PC-3 (cell line): ENCODE data around the gene PPP2R1B. TPM values are rescaled to one million over a fixed set of nuclear protein-coding genes. Genes with fewer than 3 reads are reported as not detected.

ENCODE experiments used
- ATAC-seq: fragments of 200-7000 bp; cut with Tn5 transposase; 2 replicates; pipeline ENCODE4 v1.9.1; 2020; ENCODE audit warnings: mild to moderate bottlenecking, moderate library complexity
- BruUV-seq: library from RNA; stranded (reverse); fragments of 400-500 nt; replicated peaks from 2 replicates; lab custom pipeline; 2021; lab: Mats Ljungman, UMichigan
- CTCF ChIA-PET: fragments of 300-600 bp; sonication (Branson Sonifier 250); formaldehyde crosslinking; loops from one replicate; lab custom pipeline; 2022; ENCODE audit warnings: antibody characterized with exemption; lab: Charles Lee
- POLR2A ChIA-PET: fragments of 300-600 bp; sonication (Branson Sonifier 250); formaldehyde crosslinking; loops from one replicate; lab custom pipeline; 2022; ENCODE audit warnings: antibody characterized with exemption; ENCODE audit not compliant: unreplicated experiment; lab: Charles Lee
- DNase-seq: peaks from one replicate; pipeline ENCODE4 v3.0.0-alpha.2; 2015
- H2AFZ ChIP-seq: fragments of 300-600 bp; sonication (generic); 2 replicates; pipeline ENCODE4 v1.6.0; 2016; ENCODE audit warnings: antibody characterized with exemption, low read length
- H3F3A ChIP-seq: fragments of 300-600 bp; sonication (generic); one replicate; pipeline ENCODE4 v1.6.0; 2017; ENCODE audit warnings: antibody characterized with exemption, low read length, control low read depth, mild to moderate bottlenecking; ENCODE audit not compliant: unreplicated experiment
- H3K27ac ChIP-seq: fragments of 300-600 bp; sonication (generic); 2 replicates; pipeline ENCODE4 v1.5.1; 2016; ENCODE audit warnings: mild to moderate bottlenecking, low read length
- H3K27me3 ChIP-seq: fragments of 300-600 bp; sonication (generic); 2 replicates; pipeline ENCODE4 v1.6.1; 2016; ENCODE audit warnings: low read length, mixed read lengths
- H3K36me3 ChIP-seq: fragments of 300-600 bp; sonication (generic); 2 replicates; pipeline ENCODE4 v1.6.1; 2016; ENCODE audit warnings: low read depth, mixed run types, low read length, mixed read lengths
- H3K4me1 ChIP-seq: fragments of 300-600 bp; sonication (generic); 2 replicates; pipeline ENCODE4 v1.5.1; 2016; ENCODE audit warnings: low read length; ENCODE audit not compliant: insufficient read depth
- H3K4me2 ChIP-seq: fragments of 300-600 bp; sonication (generic); 2 replicates; pipeline ENCODE4 v1.6.0; 2016; ENCODE audit warnings: low read length
- H3K4me3 ChIP-seq: fragments of 300-600 bp; sonication (generic); 2 replicates; pipeline ENCODE4 v1.5.1; 2016; ENCODE audit warnings: mild to moderate bottlenecking, low read length, mixed read lengths
- H3K79me2 ChIP-seq: fragments of 300-600 bp; sonication (generic); 2 replicates; pipeline ENCODE4 v1.6.1; 2017; ENCODE audit warnings: low read length, mixed read lengths
- H3K9ac ChIP-seq: fragments of 300-600 bp; sonication (generic); 2 replicates; pipeline ENCODE4 v1.6.0; 2016; ENCODE audit warnings: mild to moderate bottlenecking, low read length
- H3K9me2 ChIP-seq: fragments of 300-600 bp; sonication (generic); replicated peaks from 2 replicates; pipeline ENCODE4 v1.6.1; 2016; ENCODE audit warnings: mixed run types, low read length, mixed read lengths
- H3K9me3 ChIP-seq: fragments of 300-600 bp; sonication (generic); 2 replicates; pipeline ENCODE4 v1.6.1; 2016; ENCODE audit warnings: low read length, mixed read lengths
- H4K20me1 ChIP-seq: fragments of 300-600 bp; sonication (generic); 2 replicates; pipeline ENCODE4 v1.6.1; 2016; ENCODE audit warnings: low read length, mixed read lengths
- EZH2 ChIP-seq: fragments of 300-600 bp; sonication (generic); IDR thresholded peaks from one replicate; pipeline ENCODE4 v1.6.1; 2017; ENCODE audit warnings: antibody characterized with exemption, mild to moderate bottlenecking, low read length; ENCODE audit not compliant: unreplicated experiment
- EZH2phosphoT487 ChIP-seq: fragments of 300-600 bp; sonication (generic); IDR thresholded peaks from 2 replicates; pipeline ENCODE4 v1.6.1; 2018; ENCODE audit warnings: mild to moderate bottlenecking, antibody characterized with exemption, low read length, borderline replicate concordance
- intact Hi-C: fragments of 100-400 bp; cut with micrococcal nuclease; formaldehyde crosslinking; loops from 2 replicates; pipeline ENCODE4 v1.9.0; 2023
- total RNA-seq: library from RNA; depleted of rRNA; stranded (reverse); fragments of >200 nt; gene quantifications from 2 replicates; pipeline ENCODE4 v1.2.3, GENCODE V29; 2014
- TF ChIP-seq, protein P1 (sequence below): fragments of 300-600 bp; sonication (generic); conservative IDR thresholded peaks from 2 replicates; pipeline ENCODE4 v1.5.1; 2017; ENCODE audit warnings: antibody characterized with exemption, low read depth, mild to moderate bottlenecking, low read length

Gene PPP2R1B
- total RNA-seq, 1 experiment from 2014 or later = 41.5 TPM

DNA sequence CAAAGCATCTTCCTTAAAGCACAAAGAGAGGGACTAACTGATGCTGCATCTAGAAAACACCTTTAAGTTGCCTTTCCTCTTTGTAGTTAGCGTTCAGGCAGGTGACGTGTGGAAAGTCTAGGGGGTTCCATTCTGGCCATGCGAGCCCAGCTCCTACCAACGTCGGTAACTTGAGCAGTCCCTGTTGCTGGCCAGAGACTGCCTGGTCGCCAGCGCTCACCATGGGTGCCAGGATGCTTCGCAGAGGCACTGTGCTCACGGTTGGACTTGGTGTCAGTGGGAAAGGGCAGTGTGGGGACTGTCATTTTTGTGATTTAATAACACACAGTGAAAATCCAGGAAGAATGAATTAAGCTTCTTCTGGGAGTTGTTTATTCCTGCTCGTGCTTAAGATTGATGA, 40.6 kb downstream of the PPP2R1B start:
- Histone ChIP-seq H3F3A (no peaks in the 10 kb centered on the region), H3K79me2 (no peaks in the 10 kb centered on the region), H3K9me2 (no peaks in the 10 kb centered on the region), H3K27ac (no peak overlapping the region), H3K4me1 (peaks cover 7% of the 10 kb centered on the region), H4K20me1 (no peaks in the 10 kb centered on the region), H3K36me3 (peaks cover 21% of the 10 kb centered on the region), H3K4me3 (no peak overlapping the region), H3K4me2 (no peak overlapping the region), H3K9ac (no peak overlapping the region), H3K9me3 (no peaks in the 10 kb centered on the region), H2AFZ (no peak overlapping the region), H3K27me3 (no peaks in the 10 kb centered on the region)
- TF ChIP-seq EZH2phosphoT487 = no peak
- TF ChIP-seq, protein P1, sequence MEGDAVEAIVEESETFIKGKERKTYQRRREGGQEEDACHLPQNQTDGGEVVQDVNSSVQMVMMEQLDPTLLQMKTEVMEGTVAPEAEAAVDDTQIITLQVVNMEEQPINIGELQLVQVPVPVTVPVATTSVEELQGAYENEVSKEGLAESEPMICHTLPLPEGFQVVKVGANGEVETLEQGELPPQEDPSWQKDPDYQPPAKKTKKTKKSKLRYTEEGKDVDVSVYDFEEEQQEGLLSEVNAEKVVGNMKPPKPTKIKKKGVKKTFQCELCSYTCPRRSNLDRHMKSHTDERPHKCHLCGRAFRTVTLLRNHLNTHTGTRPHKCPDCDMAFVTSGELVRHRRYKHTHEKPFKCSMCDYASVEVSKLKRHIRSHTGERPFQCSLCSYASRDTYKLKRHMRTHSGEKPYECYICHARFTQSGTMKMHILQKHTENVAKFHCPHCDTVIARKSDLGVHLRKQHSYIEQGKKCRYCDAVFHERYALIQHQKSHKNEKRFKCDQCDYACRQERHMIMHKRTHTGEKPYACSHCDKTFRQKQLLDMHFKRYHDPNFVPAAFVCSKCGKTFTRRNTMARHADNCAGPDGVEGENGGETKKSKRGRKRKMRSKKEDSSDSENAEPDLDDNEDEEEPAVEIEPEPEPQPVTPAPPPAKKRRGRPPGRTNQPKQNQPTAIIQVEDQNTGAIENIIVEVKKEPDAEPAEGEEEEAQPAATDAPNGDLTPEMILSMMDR = no peak
- TF ChIP-seq EZH2 = no peak
- intact Hi-C loops = no loop called here
- no TSS peak for BruUV-seq
- DNase-seq (no peak), ATAC-seq (no peak)
- ChIA-PET POLR2A (interaction anchor here (0.6 kb wide), 1 partner anchor 164 kb away, joined by 3 read pairs; no protein-coding TSS in a partner anchor), CTCF (interaction anchor here (0.6 kb wide), 1 partner anchor 240 kb away, joined by 4 read pairs; no protein-coding TSS in a partner anchor)

GRCh38 chr11:111724615-111725129, 41.5 kb downstream of the PPP2R1B start:
- no peaks in the 10 kb centered on the region for H3K79me2 ChIP-seq
- no peak overlapping the region for H2AFZ ChIP-seq
- no peaks in the 10 kb centered on the region for H3K9me2 ChIP-seq
- no peaks in the 10 kb centered on the region for H3K27me3 ChIP-seq
- H3K4me3 ChIP-seq = no peak overlapping the region
- ChIA-PET CTCF (no interaction called here), POLR2A (no interaction called here)
- no peak overlapping the region for H3K9ac ChIP-seq
- ATAC-seq (no peak), DNase-seq (no peak)
- no peaks in the 10 kb centered on the region for H4K20me1 ChIP-seq
- no peaks in the 10 kb centered on the region for H3K9me3 ChIP-seq
- TF ChIP-seq, protein P1 = no peak
- no peak for TF ChIP-seq EZH2phosphoT487
- TF ChIP-seq EZH2 = no peak
- peaks cover under 1% of the 10 kb centered on the region for H3K4me1 ChIP-seq
- H3K36me3 ChIP-seq = peaks cover 30% of the 10 kb centered on the region
- no peak overlapping the region for H3K4me2 ChIP-seq
- H3K27ac ChIP-seq = no peak overlapping the region
- H3F3A ChIP-seq = no peaks in the 10 kb centered on the region
- BruUV-seq = no TSS peak
- intact Hi-C loops = no loop called here

GRCh38 chr11:111723595-111723994, 42.6 kb downstream of the PPP2R1B start:
- ChIA-PET CTCF (no interaction called here), POLR2A (interaction anchor here (0.7 kb wide), 1 partner anchor 9 kb away, joined by 4 read pairs; no protein-coding TSS in a partner anchor)
- Histone ChIP-seq H3K79me2 (no peaks in the 10 kb centered on the region), H4K20me1 (no peaks in the 10 kb centered on the region), H3K9me2 (no peaks in the 10 kb centered on the region), H2AFZ (no peak overlapping the region), H3K9me3 (no peaks in the 10 kb centered on the region), H3K27me3 (no peaks in the 10 kb centered on the region), H3K27ac (no peak overlapping the region), H3F3A (peaks cover 3% of the 10 kb centered on the region), H3K4me1 (peaks cover 11% of the 10 kb centered on the region), H3K4me2 (no peak overlapping the region), H3K4me3 (no peak overlapping the region), H3K36me3 (peaks cover 31% of the 10 kb centered on the region), H3K9ac (no peak overlapping the region)
- no peak for DNase-seq
- BruUV-seq = no TSS peak
- TF ChIP-seq EZH2 = no peak
- TF ChIP-seq, protein P1 = no peak
- no peak for TF ChIP-seq EZH2phosphoT487
- intact Hi-C loops = no loop called here
- ATAC-seq = no peak
